Lower leg skin (tissue), 4 donors: ENCODE measurements around the gene CTDNEP1. TPM values are rescaled to one million over a fixed set of nuclear protein-coding genes. Genes with fewer than 3 reads are reported as not detected.

Experiments used
- DNase-seq, 2 donors: peaks; one replicate each; pipeline ENCODE4 v3.0.0-alpha.2; 2019; ENCODE audit warnings: low spot score in 2 of 2
- H3K4me3 ChIP-seq: fragments of 200-600 bp; sonication (generic); 2 replicates; pipeline ENCODE4 v1.5.1; 2017; ENCODE audit warnings: mild to moderate bottlenecking, low read depth; ENCODE audit not compliant: poor library complexity, severe bottlenecking
- CTCF ChIP-seq, 3 donors: fragments of 450-650 bp; IDR thresholded peaks; one replicate each; pipeline ENCODE4 v1.5.1; 2016; ENCODE audit warnings: antibody characterized with exemption in 3 of 3, mild to moderate bottlenecking in 3 of 3, moderate library complexity in 2 of 3
- POLR2A ChIP-seq, 2 donors: fragments of 450-650 bp; IDR thresholded peaks; one replicate each; pipeline ENCODE4 v1.6.1; 2016 to 2017; ENCODE audit warnings: antibody characterized with exemption in 2 of 2, mild to moderate bottlenecking in 1 of 2, moderate library complexity in 1 of 2
- WGBS, 2 donors: methylation state at CpG; one replicate each; pipeline ENCODE4 v1.1.5; 2018; 5-methylcytosine and 5-hydroxymethylcytosine counted together
- intact Hi-C: fragments of 100-400 bp; cut with DNase I; formaldehyde crosslinking; loops from one replicate; pipeline ENCODE4 v1.15.0; 2023; ENCODE audit warnings: low total_unique reads
- total RNA-seq, 4 donors: library from RNA; depleted of rRNA; stranded (reverse); fragments of >200 nt; gene quantifications; one replicate each; pipeline ENCODE4 v1.1.0, GENCODE V29; 2016

The CTDNEP1 gene
- total RNA-seq, 4 donors from 2014 or later: 55.3 to 79.2 (median 70.4) TPM

DNA sequence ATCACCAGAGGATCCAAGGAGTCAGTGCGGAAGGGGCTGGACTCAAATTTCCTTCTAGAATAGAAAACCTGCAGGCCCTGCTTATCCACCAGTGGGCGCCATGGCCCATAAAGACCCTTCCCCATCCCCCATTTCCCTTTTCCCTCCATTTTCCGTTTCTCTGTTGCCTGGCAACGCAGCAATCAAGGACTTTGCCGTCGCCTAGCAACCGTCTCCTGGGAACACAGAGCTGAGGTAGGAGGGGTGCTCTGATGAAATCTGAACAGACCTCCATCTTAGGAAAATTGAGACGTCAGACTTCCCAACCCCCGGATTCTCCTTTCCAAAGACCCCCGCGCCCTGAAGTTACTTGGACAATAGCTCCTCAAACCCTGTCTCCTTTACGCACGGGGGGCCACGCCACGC lies 37.6 kb downstream of the CTDNEP1 start:
- WGBS, 2 donors: 4 to 8% methylated on average over 15 of the region's 15 CpGs
- intact Hi-C loops: no loop called here
- H3K4me3 ChIP-seq: no peak overlapping the region
- TF ChIP-seq CTCF (IDR thresholded peaks at IDR 0.05) (no peak), POLR2A (IDR thresholded peaks at IDR 0.05) (no peak)
- DNase-seq: peak; percentile 57 to 91

DNA sequence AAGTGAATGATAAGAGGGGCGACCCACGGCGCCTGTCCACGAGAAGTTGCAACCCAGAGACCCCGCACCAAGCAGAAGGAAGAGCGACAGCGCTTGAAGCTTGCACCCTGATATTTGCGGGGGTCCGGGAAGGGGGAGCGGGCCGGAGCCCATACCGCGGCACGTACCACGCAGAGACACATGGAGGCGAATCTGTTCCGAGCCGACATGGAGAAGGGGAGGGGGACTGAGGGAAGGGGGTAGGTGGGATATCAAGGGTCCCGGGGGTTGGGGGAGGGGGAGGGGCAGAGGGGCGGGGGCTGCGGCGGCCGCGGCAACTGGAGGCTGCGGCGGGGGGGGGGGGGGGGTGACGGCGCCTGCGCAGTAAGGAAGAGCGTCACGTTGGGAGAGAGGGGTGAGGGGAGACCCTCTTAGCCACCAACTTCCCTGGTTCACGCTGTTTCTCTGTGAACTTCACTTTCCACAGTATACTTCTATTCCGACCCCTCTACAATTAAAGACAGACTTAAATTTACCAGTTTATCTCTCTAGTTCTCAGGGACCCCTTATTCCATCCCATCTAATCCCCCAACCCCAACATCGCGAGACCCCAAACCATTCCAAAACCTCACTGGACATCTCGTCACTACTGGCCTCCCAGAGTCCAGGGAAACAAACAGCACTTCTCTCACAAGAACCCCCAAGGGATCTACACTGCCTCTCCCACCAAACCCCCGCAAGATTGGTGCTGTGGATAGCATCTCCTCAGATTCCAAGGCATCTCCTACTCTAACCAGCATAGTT lies 39.9 kb downstream of the CTDNEP1 start:
- DNase-seq: no peak
- 21 to 48% methylated on average over 31 to 37 of the region's 37 CpGs for WGBS, 2 donors
- no peak overlapping the region for H3K4me3 ChIP-seq
- no peak for TF ChIP-seq POLR2A (IDR thresholded peaks at IDR 0.05)
- TF ChIP-seq CTCF (IDR thresholded peaks at IDR 0.05): no peak
- intact Hi-C loops: no loop called here

DNA sequence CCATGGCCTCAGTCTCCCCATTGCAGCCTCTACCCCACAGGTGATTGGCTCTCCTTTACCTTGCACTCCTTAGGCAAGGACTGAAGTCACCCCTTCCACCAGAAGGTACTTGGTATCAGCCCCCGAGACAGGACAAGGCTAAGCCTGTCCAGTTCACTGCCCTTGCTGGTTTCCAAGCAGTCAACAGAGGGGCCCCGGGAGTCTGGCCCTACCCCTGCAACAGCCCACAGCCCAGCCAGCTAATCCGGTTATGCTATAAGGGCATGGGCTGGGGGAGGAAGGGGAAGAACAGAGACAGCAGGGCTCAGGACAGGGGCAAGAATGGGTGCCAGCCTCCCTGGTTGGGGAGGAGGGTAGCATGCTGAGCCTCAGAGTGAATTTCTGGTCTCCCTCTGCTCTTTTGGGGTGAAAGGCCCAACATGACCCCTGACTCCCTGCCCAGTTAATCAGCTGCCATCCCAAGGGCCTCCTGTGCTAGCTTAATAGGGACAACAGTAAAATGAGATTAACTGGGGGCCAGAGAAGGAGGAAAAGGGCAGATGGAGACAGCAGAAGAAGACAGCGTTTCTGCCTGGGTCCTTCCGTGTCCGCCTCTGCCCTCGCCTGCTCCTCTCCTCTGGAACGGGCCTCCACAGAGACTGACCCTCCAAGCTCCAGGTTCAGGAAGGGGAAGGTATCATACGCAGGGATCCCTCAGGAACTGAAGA lies 42.6 kb downstream of the CTDNEP1 start:
- WGBS, 2 donors: 86 to 89% methylated on average over 9 of the region's 9 CpGs
- intact Hi-C loops: no loop called here
- no peak for TF ChIP-seq POLR2A (IDR thresholded peaks at IDR 0.05)
- TF ChIP-seq CTCF (IDR thresholded peaks at IDR 0.05): no peak
- DNase-seq: no peak
- no peak overlapping the region for H3K4me3 ChIP-seq

- H3K4me3 ChIP-seq: no peak overlapping the region
- intact Hi-C loops: no loop called here
- TF ChIP-seq CTCF (IDR thresholded peaks at IDR 0.05) (no peak), POLR2A (IDR thresholded peaks at IDR 0.05) (no peak)
- 64 to 67% methylated on average over 20 of the region's 21 CpGs for WGBS, 2 donors
- DNase-seq: no peak
These were observed 43.4 kb downstream of the CTDNEP1 start for GRCh38 chr17:7208027-7208571.

DNA sequence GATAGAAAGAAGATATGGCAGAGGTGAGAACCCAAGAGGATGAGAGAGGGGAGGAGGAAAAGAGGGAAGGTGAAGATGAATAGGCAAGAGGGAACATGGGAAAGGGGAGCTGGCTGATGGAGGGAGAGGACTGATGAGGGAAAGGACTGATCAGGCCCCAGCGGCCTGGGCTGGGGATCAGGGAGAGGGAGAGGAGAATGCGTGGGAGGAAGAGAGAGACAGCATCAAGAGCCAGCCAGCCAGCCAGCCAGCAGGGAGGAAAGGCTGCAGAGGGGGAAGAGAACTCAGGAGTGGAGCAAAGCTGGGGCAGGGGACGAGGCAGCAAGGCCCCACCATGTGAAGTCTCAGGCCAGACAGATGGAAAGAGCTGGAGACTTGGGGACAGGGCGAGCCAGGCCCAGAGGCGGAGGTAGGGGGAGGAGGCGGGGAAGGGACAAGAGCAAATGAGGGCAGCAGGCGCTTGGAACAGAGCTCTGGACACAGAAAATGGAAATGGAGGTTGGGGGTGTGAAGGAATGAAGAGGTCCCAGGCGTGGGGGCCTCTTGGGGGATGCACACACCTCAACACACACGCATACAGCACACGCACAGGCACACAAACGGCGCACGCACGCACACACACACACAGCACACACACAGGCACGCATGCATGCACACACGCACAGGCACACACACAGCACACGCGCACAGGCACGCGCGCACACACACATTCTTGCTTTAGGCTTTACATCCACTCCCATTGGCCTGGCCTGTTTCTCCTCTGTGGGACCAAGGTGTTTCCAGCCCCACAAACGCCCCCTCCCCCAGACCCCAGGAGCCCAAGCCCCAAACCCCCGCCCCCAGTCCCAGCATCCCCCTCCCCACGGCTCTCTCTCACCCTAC lies 44.2 kb downstream of the CTDNEP1 start:
- 79 to 82% methylated on average over 24 of the region's 24 CpGs for WGBS, 2 donors
- intact Hi-C loops: no loop called here
- TF ChIP-seq CTCF (IDR thresholded peaks at IDR 0.05): no peak
- no peak for TF ChIP-seq POLR2A (IDR thresholded peaks at IDR 0.05)
- no peak overlapping the region for H3K4me3 ChIP-seq
- DNase-seq: no peak
